Umbilical cord (tissue), 2 donors: ENCODE data around the gene NTNG2. TPM values are rescaled to one million over a fixed set of nuclear protein-coding genes. Genes with fewer than 3 reads are reported as not detected.
A peak's percentile ranks its signal among the peaks of the same experiment; 100 is the strongest.
"Not testable (repeated sequence)": the region's sequence is repeated elsewhere in the genome, so short reads cannot be mapped to it uniquely, and the experiment has no call there.

Experiments
- DNase-seq: peaks from one replicate; pipeline ENCODE4 v3.0.0-alpha.2; 2015; ENCODE audit warnings: low spot score
- total RNA-seq: library from RNA; depleted of rRNA; stranded (reverse); fragments of >200 nt; gene quantifications from one replicate; pipeline ENCODE4 v1.2.3, GENCODE V29; 2014; ENCODE audit warnings: low replicate concordance; ENCODE audit not compliant: insufficient read depth

Gene NTNG2, protein sequence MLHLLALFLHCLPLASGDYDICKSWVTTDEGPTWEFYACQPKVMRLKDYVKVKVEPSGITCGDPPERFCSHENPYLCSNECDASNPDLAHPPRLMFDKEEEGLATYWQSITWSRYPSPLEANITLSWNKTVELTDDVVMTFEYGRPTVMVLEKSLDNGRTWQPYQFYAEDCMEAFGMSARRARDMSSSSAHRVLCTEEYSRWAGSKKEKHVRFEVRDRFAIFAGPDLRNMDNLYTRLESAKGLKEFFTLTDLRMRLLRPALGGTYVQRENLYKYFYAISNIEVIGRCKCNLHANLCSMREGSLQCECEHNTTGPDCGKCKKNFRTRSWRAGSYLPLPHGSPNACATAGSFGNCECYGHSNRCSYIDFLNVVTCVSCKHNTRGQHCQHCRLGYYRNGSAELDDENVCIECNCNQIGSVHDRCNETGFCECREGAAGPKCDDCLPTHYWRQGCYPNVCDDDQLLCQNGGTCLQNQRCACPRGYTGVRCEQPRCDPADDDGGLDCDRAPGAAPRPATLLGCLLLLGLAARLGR
- total RNA-seq: 3.9 TPM

DNA sequence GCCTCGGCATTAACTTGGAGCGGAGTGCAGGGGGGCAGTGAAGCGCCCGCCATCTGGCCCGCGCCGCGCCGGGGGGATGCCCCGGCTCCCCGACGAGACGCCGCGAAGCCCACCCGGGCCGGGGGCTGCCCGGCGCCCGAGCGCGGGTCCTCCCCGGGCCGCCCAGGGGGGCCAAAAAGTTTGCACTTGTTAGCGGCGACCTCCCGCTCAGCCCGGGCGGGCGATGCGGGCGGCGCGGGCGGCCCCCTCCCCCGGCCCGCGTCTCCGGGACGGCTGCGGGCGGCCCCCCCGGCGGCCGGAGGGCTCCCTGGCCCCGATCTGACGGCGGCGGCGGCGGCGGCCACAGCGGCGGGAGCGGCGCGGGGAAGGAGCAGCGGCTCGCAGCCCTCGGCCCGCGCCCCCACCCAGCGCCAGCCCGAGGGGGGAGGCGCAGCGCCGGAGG, at the start of gene NTNG2:
Gene NTNG2, plus strand, starts transcription at position 316 of the 442 bp plus-strand sequence. CDS start 4,774 bp downstream, outside the sequence.
- DNase-seq: no peak

DNA sequence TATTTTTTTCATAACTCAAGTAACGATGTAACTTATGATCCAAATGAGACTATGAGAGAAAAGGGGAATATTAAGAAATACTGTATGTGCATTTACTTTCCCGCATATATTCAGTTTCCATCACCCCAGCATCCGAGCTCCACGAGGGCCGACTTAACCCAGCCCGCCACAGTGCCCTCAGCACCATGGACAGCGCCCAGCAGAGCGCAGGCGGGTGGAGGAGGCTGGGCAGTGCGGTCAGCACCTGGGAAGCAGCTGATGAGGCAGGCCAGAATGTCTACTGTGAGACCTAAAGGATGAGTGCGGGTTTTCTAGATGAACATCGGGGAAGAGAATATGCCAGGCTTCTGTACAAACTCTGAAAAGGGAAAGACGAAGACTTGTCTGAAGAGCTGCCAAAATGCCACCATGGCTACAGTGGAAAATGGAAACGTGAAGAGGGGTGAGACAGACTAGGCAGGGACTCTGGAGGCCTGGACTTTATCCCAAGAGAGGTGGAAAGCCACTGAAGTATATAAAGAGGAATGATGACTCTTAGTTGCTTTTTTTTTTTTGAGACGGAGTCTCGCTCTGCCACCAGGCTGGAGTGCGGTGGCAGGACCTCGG, 47.7 kb upstream of the NTNG2 start:
- peak; percentile 58 for DNase-seq

- DNase-seq: no peak
Measured at GRCh38 chr9:132116583-132116982, 45.3 kb upstream of the NTNG2 start.

- DNase-seq: no peak
Measured at GRCh38 chr9:132117694-132118093, 44.2 kb upstream of the NTNG2 start.

- no peak for DNase-seq
Measured at GRCh38 chr9:132121021-132121420, 40.8 kb upstream of the NTNG2 start.

GRCh38 chr9:132124800-132125199, 37.1 kb upstream of the NTNG2 start:
- DNase-seq: no peak

DNA sequence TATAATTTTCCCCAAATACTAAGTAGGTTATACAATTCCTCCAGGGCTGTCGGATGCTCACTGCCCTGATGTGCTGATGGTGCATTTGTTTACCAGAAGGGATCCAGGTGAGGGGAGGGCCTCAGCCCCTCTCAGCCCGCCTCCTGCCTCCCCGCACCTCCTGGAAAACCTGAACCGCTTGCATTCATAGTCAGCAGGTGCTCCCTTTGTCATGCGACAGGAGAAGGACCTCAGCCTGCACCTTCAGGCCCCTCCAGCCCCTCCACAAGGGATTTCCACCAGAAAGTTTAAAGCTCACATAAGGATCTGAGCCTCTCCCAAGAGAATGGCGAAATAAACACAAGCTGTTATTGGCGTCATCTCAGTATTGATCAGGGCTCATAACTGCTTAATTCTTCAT, 36.5 kb upstream of the NTNG2 start:
- no peak for DNase-seq

DNA sequence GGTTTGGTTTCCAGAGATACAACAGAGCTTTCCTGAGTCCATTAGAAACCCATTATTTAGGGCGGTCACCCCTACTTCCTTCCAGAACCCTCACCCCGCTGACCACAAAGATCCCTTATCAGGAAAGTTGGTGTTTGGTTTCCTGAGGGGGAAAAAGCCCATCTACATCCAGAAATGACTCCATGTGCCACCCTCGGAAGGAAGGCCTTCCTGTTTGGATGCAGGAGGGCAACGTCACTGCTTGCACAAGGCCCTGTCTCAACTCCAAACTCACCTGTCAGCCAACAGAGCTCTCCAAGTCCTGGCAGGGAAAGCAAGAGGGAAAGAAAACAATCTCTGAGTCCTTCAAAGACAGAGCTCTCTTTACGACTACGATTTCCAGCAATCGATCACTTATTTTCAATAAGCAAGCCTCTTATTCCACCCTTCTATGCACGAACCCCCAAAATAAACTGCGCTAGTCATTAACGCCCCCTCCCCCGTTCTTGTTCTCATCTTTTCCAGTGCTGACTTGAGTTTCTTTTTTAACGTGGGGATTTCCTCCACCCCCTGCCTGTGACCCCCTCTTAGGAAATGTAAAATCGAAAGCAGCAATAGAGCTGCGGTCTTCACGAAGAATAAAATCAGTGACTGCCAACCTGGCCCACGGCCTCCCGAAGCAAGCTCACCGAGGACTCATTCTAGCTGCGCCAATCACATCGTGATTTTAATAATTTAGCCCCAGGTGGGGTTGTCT, 35.7 kb upstream of the NTNG2 start:
- no peak for DNase-seq

DNA sequence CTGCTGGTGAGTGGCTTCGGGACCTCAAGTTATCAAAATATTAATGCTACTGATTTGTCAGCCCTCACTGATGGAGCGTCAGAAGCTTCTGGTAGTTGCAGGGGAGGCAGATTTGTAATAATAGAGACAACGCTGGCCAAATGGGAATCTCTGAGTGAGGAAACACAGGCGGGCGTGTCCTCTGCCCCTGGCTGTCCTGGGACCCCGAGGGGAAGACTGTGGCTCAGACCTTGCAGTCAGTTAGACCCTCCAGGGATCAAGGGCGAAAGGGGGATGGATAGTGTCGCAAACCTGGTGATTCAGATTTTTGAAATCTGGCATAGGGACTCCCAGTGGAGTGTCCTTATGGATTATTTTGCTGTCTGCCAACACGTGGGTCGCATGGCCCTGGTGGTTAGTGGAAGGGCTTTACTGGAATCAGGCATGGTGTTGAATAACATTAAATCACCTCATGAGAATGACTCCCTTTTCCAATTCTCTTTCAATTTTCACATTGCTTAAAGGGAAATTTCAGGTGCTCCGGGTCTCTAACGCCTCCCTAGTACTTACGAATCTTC, 35.1 kb upstream of the NTNG2 start:
- no peak for DNase-seq

DNA sequence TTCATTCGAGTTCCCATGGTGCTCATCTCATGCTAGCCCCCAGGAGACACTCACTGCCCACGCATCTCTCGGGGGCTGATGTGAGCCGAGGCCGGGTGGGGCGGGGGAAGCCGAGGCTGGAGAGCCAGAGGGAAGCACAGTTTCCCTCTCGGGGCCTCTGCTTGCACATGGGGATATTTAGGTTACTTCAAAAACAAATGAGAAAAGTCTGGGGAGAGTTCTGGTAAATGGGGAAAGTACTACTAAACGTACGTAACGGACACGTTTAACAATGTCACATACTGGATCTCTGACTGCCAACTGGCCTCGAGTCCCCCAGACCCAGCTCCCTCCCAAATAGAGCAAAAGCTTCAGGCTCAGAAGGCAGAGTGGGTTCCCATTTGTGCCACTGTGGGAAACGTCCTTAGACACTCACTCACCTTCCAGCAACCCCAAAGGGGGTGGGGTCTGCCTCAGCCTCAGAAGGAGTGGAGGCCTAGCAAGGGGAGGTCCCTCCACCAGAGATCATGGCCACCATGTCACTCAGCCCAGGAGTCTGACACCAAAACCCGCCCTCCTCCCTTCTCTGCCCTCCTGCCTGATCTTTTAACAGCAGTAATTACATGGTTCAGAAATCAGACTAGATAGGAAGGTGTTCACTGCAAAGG, 33.8 kb upstream of the NTNG2 start:
- no peak for DNase-seq

DNA sequence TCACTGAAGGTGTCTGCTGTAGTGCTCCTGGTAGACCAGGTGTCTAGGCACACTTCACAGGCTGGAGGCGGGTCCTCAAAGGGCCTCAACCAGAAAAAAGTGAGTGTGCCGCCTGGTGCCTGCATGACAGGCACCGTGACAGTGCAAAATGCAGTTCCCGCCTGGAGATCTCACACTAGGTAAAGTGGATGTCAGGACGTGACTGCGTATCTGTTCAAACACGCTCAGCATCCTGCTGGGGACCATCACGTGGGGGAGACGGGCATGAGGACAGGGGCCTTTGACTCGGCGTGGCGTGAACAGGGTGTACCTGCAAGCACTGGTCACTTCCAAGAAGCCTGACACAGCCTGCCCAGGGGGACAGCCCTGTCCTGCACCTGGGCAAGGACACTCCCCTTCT, 32.3 kb upstream of the NTNG2 start:
- no peak for DNase-seq

GRCh38 chr9:132134085-132134484, 27.8 kb upstream of the NTNG2 start:
- DNase-seq: not testable (repeated sequence)

- no peak for DNase-seq
Measured at GRCh38 chr9:132135456-132135855, 26.4 kb upstream of the NTNG2 start.

- DNase-seq: no peak
Measured at GRCh38 chr9:132136151-132136780, 25.6 kb upstream of the NTNG2 start.

DNA sequence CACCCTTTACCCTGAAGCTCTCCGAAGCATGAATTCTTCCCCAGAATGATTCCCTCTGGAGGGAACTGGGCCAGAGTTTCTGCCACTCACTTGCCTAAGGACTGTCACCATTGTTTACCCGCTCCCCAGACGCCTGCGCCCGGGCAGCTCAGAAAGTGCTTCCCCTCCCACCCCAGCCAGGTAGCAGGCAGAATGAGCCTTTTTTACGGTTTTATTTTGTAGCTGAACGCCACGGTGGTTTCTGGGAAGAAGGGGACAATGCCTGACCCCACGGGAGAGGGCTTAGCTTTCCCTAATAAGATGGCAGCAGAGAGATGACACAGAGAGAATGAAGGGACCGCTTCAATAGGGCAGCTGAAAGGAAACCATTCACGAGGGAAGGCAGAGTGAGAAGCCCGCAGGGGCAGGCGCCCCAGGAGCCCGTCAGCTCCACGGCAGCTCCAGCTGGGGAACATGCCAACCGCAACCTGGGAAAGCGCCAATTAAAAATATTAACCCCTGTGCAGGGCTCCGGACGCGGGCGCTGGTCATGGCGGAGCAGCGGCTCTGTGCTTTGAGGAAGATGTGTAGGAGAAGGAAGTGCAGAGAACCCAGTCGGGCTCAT, 20.4 kb upstream of the NTNG2 start:
- DNase-seq: no peak

DNA sequence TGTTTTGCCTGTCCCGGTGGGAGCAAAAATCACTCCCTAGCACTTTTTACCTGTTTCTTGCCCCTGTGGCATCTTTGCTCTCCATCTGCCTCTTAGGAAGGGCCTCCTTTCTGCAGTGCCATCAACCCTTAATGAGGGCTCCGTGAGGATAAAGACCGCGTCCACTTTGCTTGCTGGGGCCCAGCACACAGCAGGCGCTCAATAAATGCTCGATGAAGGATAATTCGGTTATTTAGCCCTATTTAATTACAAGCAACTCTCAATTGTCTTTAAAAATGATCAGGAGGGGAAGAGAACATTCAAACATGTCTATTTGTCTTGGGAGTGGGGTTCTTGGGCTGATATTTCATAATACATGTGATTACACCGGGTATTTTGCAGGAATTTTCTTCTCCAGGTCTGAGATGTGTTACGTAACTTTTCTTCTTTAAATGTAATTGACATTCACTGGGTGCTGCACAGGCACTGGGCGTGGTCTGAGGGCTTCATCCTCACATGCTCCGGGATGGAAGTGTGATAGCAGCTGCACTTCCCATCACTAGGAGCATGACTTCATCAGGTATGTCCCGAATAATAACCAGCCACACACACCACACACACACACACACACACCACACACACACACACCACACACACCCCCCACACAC, 19.8 kb upstream of the NTNG2 start:
- DNase-seq: no peak

DNA sequence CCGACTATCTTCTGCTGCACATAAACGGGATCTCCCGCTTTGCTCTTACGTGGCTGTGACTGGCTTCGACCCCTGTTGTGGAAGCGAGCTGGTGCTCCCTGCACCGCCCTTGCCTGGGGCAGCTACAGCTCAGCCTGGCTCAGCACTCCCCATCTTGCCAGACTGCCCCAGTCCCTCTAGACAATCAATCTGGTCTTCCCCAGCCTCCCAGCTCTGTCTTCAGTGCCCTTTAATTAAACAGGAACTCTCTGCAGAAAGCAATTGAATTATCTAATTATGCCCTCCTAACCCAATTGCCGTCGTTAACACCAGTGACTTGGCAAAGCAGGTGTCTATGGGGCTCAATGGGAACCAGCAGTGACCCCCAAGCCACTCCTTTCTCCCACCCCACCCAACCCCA, 18.9 kb upstream of the NTNG2 start:
- DNase-seq: no peak

DNA sequence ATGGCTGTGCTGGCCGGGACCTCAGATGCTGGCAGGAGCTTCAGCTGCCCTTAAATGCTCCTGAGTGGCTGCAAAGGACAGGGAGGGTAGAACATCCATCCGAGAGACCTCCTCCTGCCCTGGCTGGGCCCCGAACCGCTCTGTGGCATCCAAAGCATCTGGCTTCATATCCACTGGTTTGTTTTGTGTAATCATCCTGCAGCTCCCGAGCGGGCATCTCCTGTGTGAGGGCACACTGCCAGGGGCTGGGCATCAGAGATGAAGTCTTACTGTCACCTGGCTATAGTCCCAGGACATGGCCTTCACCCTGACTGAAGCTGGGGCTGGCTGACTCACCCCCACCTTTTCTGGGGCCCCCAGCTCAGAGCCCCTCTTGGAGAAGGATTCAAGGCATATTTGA, 18.5 kb upstream of the NTNG2 start:
- DNase-seq: no peak

- DNase-seq: no peak
Measured at GRCh38 chr9:132144708-132145365, 17.0 kb upstream of the NTNG2 start.
